Astrocyte (in vitro differentiated cells and primary cell): Measurements from ENCODE around the gene ANKAR. TPM values are rescaled to one million over a fixed set of nuclear protein-coding genes. Genes with fewer than 3 reads are reported as not detected.
A peak's percentile ranks its signal among the peaks of the same experiment; 100 is the strongest.

Experiments
- DNase-seq: peaks from one replicate; pipeline ENCODE4 v3.0.0-alpha.2; 2010; ENCODE audit warnings: low read depth
- FAIRE-seq: peaks from 2 replicates; lab custom pipeline; 2011; peaks lifted over from hg19 to GRCh38; lab: Jason Lieb, UNC
- H2AFZ ChIP-seq: 2 replicates; pipeline ENCODE4 v1.6.0; 2012; ENCODE audit warnings: low read depth, low read length, inconsistent platforms
- H3K27ac ChIP-seq: 2 replicates; pipeline ENCODE4 v1.5.1; 2011; ENCODE audit warnings: low read depth, low read length, inconsistent platforms
- H3K27me3 ChIP-seq: 2 replicates; pipeline ENCODE4 v1.6.0; 2011; ENCODE audit warnings: low read length, inconsistent platforms; ENCODE audit not compliant: insufficient read depth
- H3K36me3 ChIP-seq: 2 replicates; pipeline ENCODE4 v1.5.1; 2011; ENCODE audit warnings: low read length, inconsistent platforms; ENCODE audit not compliant: insufficient read depth
- H3K4me1 ChIP-seq: 2 replicates; pipeline ENCODE4 v1.5.1; 2011; ENCODE audit warnings: low read length, inconsistent platforms; ENCODE audit not compliant: insufficient read depth
- H3K4me2 ChIP-seq: 2 replicates; pipeline ENCODE4 v1.6.0; 2012; ENCODE audit warnings: low read length, inconsistent platforms
- H3K4me3 ChIP-seq: 2 replicates; pipeline ENCODE4 v1.5.1; 2011; ENCODE audit warnings: low read depth, mild to moderate bottlenecking, low read length, inconsistent platforms; ENCODE audit not compliant: insufficient read depth
- H3K79me2 ChIP-seq: 2 replicates; pipeline ENCODE4 v1.6.0; 2012; ENCODE audit warnings: mild to moderate bottlenecking, low read length, inconsistent platforms; ENCODE audit not compliant: insufficient read depth
- H3K9ac ChIP-seq: 2 replicates; pipeline ENCODE4 v1.6.0; 2012; ENCODE audit warnings: mild to moderate bottlenecking, low read length, inconsistent platforms
- H3K9me3 ChIP-seq: 2 replicates; pipeline ENCODE4 v1.5.1; 2012; ENCODE audit warnings: low read depth, mild to moderate bottlenecking, low read length, inconsistent platforms; ENCODE audit not compliant: insufficient read depth
- H4K20me1 ChIP-seq: 2 replicates; pipeline ENCODE4 v1.6.0; 2012; ENCODE audit warnings: low read length, inconsistent platforms; ENCODE audit not compliant: insufficient read depth
- H3K27ac Mint-ChIP-seq: one replicate; pipeline ENCODE4 v1.8.0; 2021; ENCODE audit warnings: mild to moderate bottlenecking, mixed read lengths; ENCODE audit not compliant: unreplicated experiment
- H3K27me3 Mint-ChIP-seq: one replicate; pipeline ENCODE4 v1.8.0; 2021; ENCODE audit warnings: low read depth, mixed read lengths; ENCODE audit not compliant: unreplicated experiment
- H3K36me3 Mint-ChIP-seq: one replicate; pipeline ENCODE4 v1.8.0; 2021; ENCODE audit warnings: low read depth, mixed read lengths; ENCODE audit not compliant: unreplicated experiment
- H3K4me1 Mint-ChIP-seq: one replicate; pipeline ENCODE4 v1.8.0; 2021; ENCODE audit warnings: low read depth, mixed read lengths; ENCODE audit not compliant: unreplicated experiment
- H3K4me3 Mint-ChIP-seq: one replicate; pipeline ENCODE4 v1.8.0; 2021; ENCODE audit warnings: mild to moderate bottlenecking, moderate library complexity, mixed read lengths; ENCODE audit not compliant: unreplicated experiment
- H3K9me3 Mint-ChIP-seq: one replicate; pipeline ENCODE4 v1.8.0; 2021; ENCODE audit warnings: mild to moderate bottlenecking, mixed read lengths; ENCODE audit not compliant: unreplicated experiment
- CTCF ChIP-seq: IDR thresholded peaks from 2 replicates; pipeline ENCODE4 v1.5.1; 2011; ENCODE audit warnings: low read depth, mild to moderate bottlenecking, inconsistent platforms, low read length, moderate library complexity; ENCODE audit not compliant: insufficient read depth
- EZH2 ChIP-seq: IDR thresholded peaks from 2 replicates; pipeline ENCODE4 v1.6.1; 2012; ENCODE audit warnings: mild to moderate bottlenecking, low read length, inconsistent platforms; ENCODE audit not compliant: insufficient read depth
- total RNA-seq: library from RNA; stranded (reverse); gene quantifications from 2 replicates; pipeline ENCODE4 v1.2.1, GENCODE V29; 2021

The ANKAR gene
- total RNA-seq, 1 donor from 2014 or later, result 3.6 TPM

GRCh38 chr2:189641002-189641401 is 33.5 kb upstream of the ANKAR start:
- no peaks in the 10 kb centered on the region for H3K9me3 ChIP-seq
- no peaks in the 10 kb centered on the region for H3K79me2 ChIP-seq
- no peaks in the 10 kb centered on the region for H4K20me1 ChIP-seq
- no peaks in the 10 kb centered on the region for H3K27me3 ChIP-seq
- no peaks in the 10 kb centered on the region for H3K36me3 ChIP-seq
- no peaks in the 10 kb centered on the region for H3K4me1 ChIP-seq
- H3K27me3 Mint-ChIP-seq, result no peaks in the 10 kb centered on the region
- H3K4me2 ChIP-seq, result no peak overlapping the region
- H3K4me1 Mint-ChIP-seq, result peaks cover 5% of the 10 kb centered on the region
- FAIRE-seq, result no peak
- H3K4me3 ChIP-seq, result no peak overlapping the region
- H3K4me3 Mint-ChIP-seq, result no peak overlapping the region
- TF ChIP-seq EZH2, result no peak
- TF ChIP-seq CTCF, result no peak
- DNase-seq, result no peak
- no peaks in the 10 kb centered on the region for H3K36me3 Mint-ChIP-seq
- H3K27ac ChIP-seq, result no peak overlapping the region
- H3K9ac ChIP-seq, result no peak overlapping the region
- H2AFZ ChIP-seq, result no peak overlapping the region
- H3K27ac Mint-ChIP-seq, result no peak overlapping the region
- H3K9me3 Mint-ChIP-seq, result no peaks in the 10 kb centered on the region

- H3K36me3 Mint-ChIP-seq, result no peaks in the 10 kb centered on the region
- DNase-seq, result peak; percentile 69
- H4K20me1 ChIP-seq, result no peaks in the 10 kb centered on the region
- no peak overlapping the region for H3K4me3 ChIP-seq
- H3K4me1 ChIP-seq, result no peaks in the 10 kb centered on the region
- H3K36me3 ChIP-seq, result no peaks in the 10 kb centered on the region
- H3K9me3 Mint-ChIP-seq, result no peaks in the 10 kb centered on the region
- H2AFZ ChIP-seq, result no peak overlapping the region
- FAIRE-seq, result no peak
- H3K79me2 ChIP-seq, result no peaks in the 10 kb centered on the region
- no peak overlapping the region for H3K9ac ChIP-seq
- TF ChIP-seq CTCF (no peak), EZH2 (no peak)
- H3K9me3 ChIP-seq, result no peaks in the 10 kb centered on the region
- H3K4me3 Mint-ChIP-seq, result no peak overlapping the region
- no peak overlapping the region for H3K4me2 ChIP-seq
- H3K4me1 Mint-ChIP-seq, result peaks cover 5% of the 10 kb centered on the region
- no peaks in the 10 kb centered on the region for H3K27me3 Mint-ChIP-seq
- peak overlapping the region; percentile 42 for H3K27ac Mint-ChIP-seq
- H3K27ac ChIP-seq, result no peak overlapping the region
- H3K27me3 ChIP-seq, result no peaks in the 10 kb centered on the region
Observed at GRCh38 chr2:189641590-189641989, 32.9 kb upstream of the ANKAR start.

GRCh38 chr2:189646521-189646920 is 27.9 kb upstream of the ANKAR start:
- H4K20me1 ChIP-seq, result no peaks in the 10 kb centered on the region
- Mint-ChIP-seq H3K9me3 (peaks cover 5% of the 10 kb centered on the region), H3K27me3 (no peaks in the 10 kb centered on the region), H3K27ac (no peak overlapping the region), H3K4me1 (peaks cover 10% of the 10 kb centered on the region), H3K36me3 (no peaks in the 10 kb centered on the region), H3K4me3 (no peak overlapping the region)
- H3K27me3 ChIP-seq, result no peaks in the 10 kb centered on the region
- no peak overlapping the region for H3K9ac ChIP-seq
- H3K4me2 ChIP-seq, result no peak overlapping the region
- no peaks in the 10 kb centered on the region for H3K36me3 ChIP-seq
- no peak overlapping the region for H2AFZ ChIP-seq
- no peak overlapping the region for H3K27ac ChIP-seq
- DNase-seq (no peak), FAIRE-seq (no peak)
- H3K4me1 ChIP-seq, result no peaks in the 10 kb centered on the region
- H3K9me3 ChIP-seq, result no peaks in the 10 kb centered on the region
- TF ChIP-seq CTCF (no peak), EZH2 (no peak)
- no peak overlapping the region for H3K4me3 ChIP-seq
- H3K79me2 ChIP-seq, result no peaks in the 10 kb centered on the region
